IMR-90 (cell line): ENCODE measurements around the gene TOR4A. TPM values are rescaled to one million over a fixed set of nuclear protein-coding genes. Genes with fewer than 3 reads are reported as not detected.

ENCODE experiments used
- ATAC-seq: fragments of 200-7000 bp; cut with Tn5 transposase; 2 replicates; pipeline ENCODE4 v1.9.1; 2020; ENCODE audit warnings: low read depth, mild to moderate bottlenecking, moderate library complexity
- BruUV-seq: library from RNA; stranded (reverse); fragments of 400-500 nt; replicated peaks from 2 replicates; lab custom pipeline; 2021; lab: Mats Ljungman, UMichigan
- CTCF ChIA-PET: fragments of 300-600 bp; formaldehyde crosslinking; extraction: SDS; loops from one replicate; lab custom pipeline; 2021; ENCODE audit warnings: antibody characterized with exemption; lab: Yijun Ruan, JAX
- POLR2A ChIA-PET: fragments of 300-600 bp; sonication (Branson Sonifier 250); formaldehyde crosslinking; loops from one replicate; lab custom pipeline; 2022; ENCODE audit warnings: antibody characterized with exemption; ENCODE audit not compliant: unreplicated experiment; lab: Charles Lee
- DNase-seq: peaks from one replicate; pipeline ENCODE4 v3.0.0; 2013
- H2AFZ ChIP-seq: replicated peaks from 2 replicates; pipeline ENCODE3; 2013; ENCODE audit warnings: low read length, mild to moderate bottlenecking; ENCODE audit not compliant: poor library complexity
- H2AK5ac ChIP-seq: 2 replicates; pipeline ENCODE4 v1.6.1; 2013; ENCODE audit warnings: low read depth, low read length, inconsistent platforms
- H2AK9ac ChIP-seq: replicated peaks from 2 replicates; pipeline ENCODE3; 2013; ENCODE audit warnings: mild to moderate bottlenecking, low read depth, low read length, moderate library complexity; ENCODE audit not compliant: poor library complexity
- H2BK120ac ChIP-seq: 2 replicates; pipeline ENCODE4 v1.6.1; 2013; ENCODE audit warnings: low read depth, low read length, inconsistent platforms
- H2BK15ac ChIP-seq: 3 replicates; pipeline ENCODE4 v1.6.1; 2013; ENCODE audit warnings: low read depth, low read length, inconsistent platforms
- H2BK20ac ChIP-seq: 2 replicates; pipeline ENCODE4 v1.6.1; 2013; ENCODE audit warnings: low read depth, mild to moderate bottlenecking, inconsistent platforms, low read length, moderate library complexity
- H2BK5ac ChIP-seq: 2 replicates; pipeline ENCODE4 v1.6.1; 2013; ENCODE audit warnings: mild to moderate bottlenecking, low read depth, low read length, inconsistent platforms; ENCODE audit not compliant: poor library complexity, severe bottlenecking
- H3K14ac ChIP-seq: replicated peaks from 2 replicates; pipeline ENCODE4 v1.6.1; 2013; ENCODE audit warnings: low read depth, low read length, inconsistent platforms
- H3K18ac ChIP-seq: 2 replicates; pipeline ENCODE4 v1.6.1; 2013; ENCODE audit warnings: low read depth, low read length, control low read depth
- H3K23ac ChIP-seq: 2 replicates; pipeline ENCODE4 v1.6.1; 2013; ENCODE audit warnings: low read depth, low read length, inconsistent platforms
- H3K27ac ChIP-seq: 2 replicates; pipeline ENCODE4 v1.5.1; 2013; ENCODE audit warnings: mild to moderate bottlenecking, control low read depth, low read length; ENCODE audit not compliant: insufficient read depth
- H3K27me3 ChIP-seq: 2 replicates; pipeline ENCODE4 v1.6.1; 2013; ENCODE audit warnings: low read length; ENCODE audit not compliant: control insufficient read depth, insufficient read depth
- H3K36me3 ChIP-seq: 2 replicates; pipeline ENCODE4 v1.6.1; 2013; ENCODE audit warnings: low read length, mixed read lengths; ENCODE audit not compliant: control insufficient read depth, insufficient read depth
- H3K4ac ChIP-seq: 2 replicates; pipeline ENCODE4 v1.6.1; 2013; ENCODE audit warnings: low read depth, low read length, inconsistent platforms
- H3K4me1 ChIP-seq: 2 replicates; pipeline ENCODE4 v1.6.1; 2013; ENCODE audit warnings: low read length, mixed read lengths; ENCODE audit not compliant: control insufficient read depth, insufficient read depth
- H3K4me2 ChIP-seq: 2 replicates; pipeline ENCODE4 v1.6.1; 2013; ENCODE audit warnings: low read depth, mild to moderate bottlenecking, control low read depth, low read length, moderate library complexity
- H3K4me3 ChIP-seq: 2 replicates; pipeline ENCODE4 v1.5.1; 2013; ENCODE audit warnings: low read depth, mild to moderate bottlenecking, control low read depth, low read length, moderate library complexity; ENCODE audit not compliant: insufficient read depth
- H3K56ac ChIP-seq: 2 replicates; pipeline ENCODE4 v1.6.1; 2013; ENCODE audit warnings: low read length, inconsistent platforms; ENCODE audit not compliant: insufficient read depth; ENCODE audit errors: extremely low read depth
- H3K79me1 ChIP-seq, 2 experiments: 2 replicates each; pipeline ENCODE4 v1.6.1; 2013; ENCODE audit warnings: low read length in 2 of 2, inconsistent platforms in 1 of 2, low read depth in 1 of 2
- H3K9ac ChIP-seq: 2 replicates; pipeline ENCODE4 v1.6.1; 2013; ENCODE audit warnings: low read depth, low read length, control low read depth
- H3K9me1 ChIP-seq: 2 replicates; pipeline ENCODE4 v1.6.1; 2013; ENCODE audit warnings: low read length, inconsistent platforms; ENCODE audit not compliant: insufficient read depth
- H3K9me3 ChIP-seq: 2 replicates; pipeline ENCODE4 v1.6.1; 2013; ENCODE audit warnings: low read length; ENCODE audit not compliant: control insufficient read depth, insufficient read depth
- H4K20me1 ChIP-seq: 2 replicates; pipeline ENCODE4 v1.6.1; 2013; ENCODE audit warnings: low read length, inconsistent platforms; ENCODE audit not compliant: insufficient read depth
- H4K5ac ChIP-seq: 2 replicates; pipeline ENCODE4 v1.6.1; 2013; ENCODE audit warnings: mild to moderate bottlenecking, low read depth, low read length, control low read depth
- H4K8ac ChIP-seq, 2 experiments: 2 replicates each; pipeline ENCODE4 v1.6.1; 2013; ENCODE audit warnings: low read depth in 2 of 2, low read length in 2 of 2, control low read depth in 1 of 2, inconsistent platforms in 1 of 2
- H4K91ac ChIP-seq: 2 replicates; pipeline ENCODE4 v1.6.1; 2013; ENCODE audit warnings: low read depth, low read length, inconsistent platforms; ENCODE audit not compliant: insufficient read depth
- BHLHE40 ChIP-seq: fragments of 150-350 bp; IDR thresholded peaks from 2 replicates; pipeline ENCODE4 v1.6.1; 2016; ENCODE audit warnings: mild to moderate bottlenecking, low read depth, low read length
- CEBPB ChIP-seq: IDR thresholded peaks from 2 replicates; pipeline ENCODE4 v1.6.1; 2012; ENCODE audit warnings: low read depth, low read length, improper control_type of control experiment
- CHD1 ChIP-seq: IDR thresholded peaks from 2 replicates; pipeline ENCODE4 v1.6.1; 2012; ENCODE audit warnings: low read depth, low read length, improper control_type of control experiment
- ELK1 ChIP-seq: fragments of 150-350 bp; IDR thresholded peaks from 2 replicates; pipeline ENCODE4 v1.6.1; 2016; ENCODE audit warnings: low read depth, mild to moderate bottlenecking, low read length, moderate library complexity, borderline replicate concordance
- FOS ChIP-seq: fragments of 150-350 bp; IDR thresholded peaks from 2 replicates; pipeline ENCODE4 v1.6.1; 2016; ENCODE audit warnings: low read depth, low read length
- MAFK ChIP-seq: IDR thresholded peaks from 2 replicates; pipeline ENCODE4 v1.6.1; 2012; ENCODE audit warnings: low read depth, low read length, improper control_type of control experiment
- MAZ ChIP-seq: IDR thresholded peaks from 2 replicates; pipeline ENCODE4 v1.6.1; 2012; ENCODE audit warnings: low read depth, mild to moderate bottlenecking, low read length, improper control_type of control experiment, moderate library complexity, borderline replicate concordance
- MXI1 ChIP-seq: IDR thresholded peaks from 2 replicates; pipeline ENCODE4 v1.6.1; 2012; ENCODE audit warnings: low read depth, mild to moderate bottlenecking, low read length, moderate library complexity, borderline replicate concordance
- NFE2L2 ChIP-seq: fragments of 150-350 bp; IDR thresholded peaks from 2 replicates; pipeline ENCODE4 v1.6.1; 2016; ENCODE audit warnings: low read depth, mild to moderate bottlenecking, low read length
- POLR2A ChIP-seq: IDR thresholded peaks from 2 replicates; pipeline ENCODE4 v1.6.1; 2012; ENCODE audit warnings: mild to moderate bottlenecking, low read depth, low read length
- RAD21 ChIP-seq: IDR thresholded peaks from 2 replicates; pipeline ENCODE4 v1.6.1; 2012; ENCODE audit warnings: low read length, improper control_type of control experiment
- RCOR1 ChIP-seq: IDR thresholded peaks from 2 replicates; pipeline ENCODE4 v1.6.1; 2012; ENCODE audit warnings: mild to moderate bottlenecking, low read length, improper control_type of control experiment; ENCODE audit not compliant: insufficient replicate concordance
- RFX5 ChIP-seq: IDR thresholded peaks from 2 replicates; pipeline ENCODE4 v1.8.0; 2012; ENCODE audit warnings: low read depth, mild to moderate bottlenecking, low read length, moderate library complexity
- SMC3 ChIP-seq: fragments of 150-350 bp; IDR thresholded peaks from 2 replicates; pipeline ENCODE4 v1.6.1; 2016; ENCODE audit warnings: low read depth, mild to moderate bottlenecking, antibody characterized with exemption, low read length, moderate library complexity
- USF2 ChIP-seq: fragments of 150-350 bp; IDR thresholded peaks from 2 replicates; pipeline ENCODE4 v1.6.1; 2017; ENCODE audit warnings: mild to moderate bottlenecking, antibody characterized with exemption, low read length, low read depth
- WGBS, 2 experiments: methylation state at CpG; one replicate each; pipeline versions ENCODE4 v1.1.5 to v1.1.7; 2013; ENCODE audit warnings: missing lambda C conversion rate in 2 of 2; ENCODE audit not compliant: insufficient read length in 1 of 2; ENCODE audit errors: extremely low coverage in 2 of 2; 5-methylcytosine and 5-hydroxymethylcytosine counted together
- dilution Hi-C: fragments of 300-500 bp; cut with HindIII; formaldehyde crosslinking; loops from one replicate; pipeline ENCODE4 v1.14.3; 2018; ENCODE audit warnings: low sequenced_read_pairs; ENCODE audit not compliant: unreplicated experiment
- in situ Hi-C: fragments of 300-500 bp; cut with MboI; formaldehyde crosslinking; loops from 3 replicates; pipeline ENCODE4 v1.14.3; 2019; ENCODE audit warnings: low sequenced_read_pairs, inconsistent platforms, mixed read lengths
- intact Hi-C: fragments of 100-400 bp; cut with micrococcal nuclease; formaldehyde crosslinking; loops from 2 replicates; pipeline ENCODE4 v1.10.0; 2022
- polyA plus RNA-seq, 3 experiments: library from polyadenylated mRNA; depleted of rRNA; stranded (reverse); fragments of >200 nt; gene quantifications; 2 replicates each; pipeline ENCODE4 v1.2.3, GENCODE V29; 2012; ENCODE audit warnings: low replicate concordance in 1 of 3
- total RNA-seq: library from RNA; depleted of rRNA; stranded (reverse); fragments of >200 nt; gene quantifications from 2 replicates; pipeline ENCODE4 v1.2.3, GENCODE V29; 2012

The TOR4A gene
- total and polyA plus RNA-seq, 2 of the 4 experiments (the other 2 are of a cell fraction): 9.7 to 22.9 TPM

GRCh38 chr9:137269231-137269772 lies 8.2 kb upstream of the TOR4A start:
- peak overlapping the region; percentile 48; the same call in 1 of the 2 replicates for H2BK20ac ChIP-seq
- H3K4me2 ChIP-seq: peak overlapping the region; percentile 5; the same call in 1 of the 2 replicates
- peak overlapping the region; percentile 62 for H2AK9ac ChIP-seq
- in situ Hi-C loops: no loop called here
- 0 out of 2 replicates have a peak overlapping the region, but pooled peaks have one; percentile 16 for H2BK120ac ChIP-seq
- intact Hi-C loops: no loop called here
- BruUV-seq: no TSS peak
- WGBS, 2 experiments: 38% methylated on average over 4 of the region's 17 CpGs; no CpG with 5 or more reads in 1 of the 2 experiments
- H3K4me1 ChIP-seq: peaks cover 12% of the 10 kb centered on the region
- POLR2A ChIA-PET: no interaction called here
- peaks cover 13 to 70% of the 10 kb centered on the region in 2 experiments; a peak in 3 of 4 replicates for H3K79me1 ChIP-seq
- H2BK15ac ChIP-seq: no peak overlapping the region
- H3K4me3 ChIP-seq: no peak overlapping the region
- H3K9ac ChIP-seq: no peak overlapping the region
- H4K8ac ChIP-seq: peak overlapping the region in 1 of 2 experiments; percentile 39; a peak in 1 of 4 replicates
- H4K5ac ChIP-seq: no peak overlapping the region
- H3K14ac ChIP-seq: 0 out of 2 replicates have a peak overlapping the region, but pooled peaks have one; percentile 55
- peaks cover 61% of the 10 kb centered on the region for H3K36me3 ChIP-seq
- CTCF ChIA-PET: no interaction called here
- H2AK5ac ChIP-seq: peak overlapping the region; percentile 93
- no peak overlapping the region for H3K56ac ChIP-seq
- H3K9me3 ChIP-seq: no peaks in the 10 kb centered on the region
- peak overlapping the region; percentile 51 for H2BK5ac ChIP-seq
- H2AFZ ChIP-seq: peak overlapping the region; percentile 44
- H4K20me1 ChIP-seq: peaks cover 29% of the 10 kb centered on the region
- H3K23ac ChIP-seq: no peak overlapping the region
- ATAC-seq (peak; percentile 77), DNase-seq (peak; percentile 60)
- H3K9me1 ChIP-seq: peaks cover 14% of the 10 kb centered on the region
- no peaks in the 10 kb centered on the region for H3K27me3 ChIP-seq
- no peak overlapping the region for H3K18ac ChIP-seq
- H3K27ac ChIP-seq: peak overlapping the region; percentile 36; the same call in 1 of the 2 replicates
- H4K91ac ChIP-seq: no peak overlapping the region; the same call in 1 of the 2 replicates
- H3K4ac ChIP-seq: peak overlapping the region; percentile 72
- dilution Hi-C loops: no loop called here
- TF ChIP-seq SMC3 (no peak), MAFK (no peak), NFE2L2 (no peak), RFX5 (no peak), USF2 (peak; percentile 88), MAZ (no peak), RCOR1 (no peak), FOS (no peak), CHD1 (no peak), MXI1 (peak; percentile 48; the same call in 1 of the 2 replicates), BHLHE40 (peak; percentile 70), POLR2A (no peak), ELK1 (no peak), CEBPB (peak; percentile 50), RAD21 (no peak)
